IPS-NIHi11 (cell line): ENCODE data around the gene NADSYN1.
"Not testable (repeated sequence)": the region's sequence is repeated elsewhere in the genome, so short reads cannot be mapped to it uniquely, and the experiment has no call there.

ENCODE experiments used
- DNase-seq: peaks from one replicate; pipeline ENCODE4 v3.0.0; 2012; ENCODE audit warnings: mixed read lengths, low spot score

NADSYN1 gene

GRCh38 chr11:71527576-71528210, 74.7 kb downstream of the NADSYN1 start:
- DNase-seq: no peak

GRCh38 chr11:71530602-71531001, 77.6 kb downstream of the NADSYN1 start:
- DNase-seq: no peak

DNA sequence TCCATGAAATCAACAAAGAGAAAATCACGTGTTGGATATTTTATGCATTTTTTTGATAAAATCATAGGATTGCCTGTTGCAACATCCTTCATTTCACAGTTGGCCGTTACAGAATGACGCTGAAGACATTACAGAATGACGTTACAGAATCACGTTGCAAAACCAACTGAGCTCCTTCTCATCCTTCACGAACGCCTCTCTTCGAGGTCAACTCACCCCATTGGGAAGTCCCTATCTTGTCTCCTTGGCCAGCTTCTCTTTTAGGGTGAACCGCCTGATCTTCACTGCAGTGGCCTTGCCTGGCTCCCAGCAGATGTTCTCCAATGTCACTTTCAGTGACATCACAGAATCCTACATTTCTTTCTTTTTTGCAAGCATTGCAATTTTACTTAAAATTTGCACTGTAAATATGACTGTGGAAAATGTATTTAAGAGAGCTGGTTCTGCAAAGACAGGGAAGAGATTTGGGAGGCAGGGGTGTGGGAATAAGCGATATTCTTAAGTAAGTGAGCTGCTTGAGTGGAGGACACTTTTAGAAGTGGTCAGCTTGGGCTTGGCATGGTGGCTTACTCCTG, 79.1 kb downstream of the NADSYN1 start:
- DNase-seq: no peak

- not testable (repeated sequence) for DNase-seq
These were observed 82.0 kb downstream of the NADSYN1 start for GRCh38 chr11:71534711-71535608.

DNA sequence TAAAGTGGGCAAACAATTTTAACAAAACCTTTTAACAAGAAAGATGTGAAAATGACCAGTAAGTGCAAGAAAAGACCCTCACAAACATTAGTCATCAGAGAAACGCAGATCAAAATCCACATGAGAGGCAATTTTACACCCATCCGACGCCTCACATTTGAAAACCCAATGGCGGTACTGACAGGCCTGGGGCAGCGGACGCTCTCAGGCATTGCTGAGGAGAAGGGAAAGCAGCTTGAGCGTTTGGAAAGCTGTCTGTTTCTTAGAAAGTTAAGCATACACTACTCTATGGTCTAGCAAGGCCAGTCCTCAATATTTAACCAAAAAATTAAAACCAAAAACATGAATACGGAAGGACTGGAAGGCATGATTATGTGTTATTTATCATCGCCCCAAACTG, 82.8 kb downstream of the NADSYN1 start:
- no peak for DNase-seq

DNA sequence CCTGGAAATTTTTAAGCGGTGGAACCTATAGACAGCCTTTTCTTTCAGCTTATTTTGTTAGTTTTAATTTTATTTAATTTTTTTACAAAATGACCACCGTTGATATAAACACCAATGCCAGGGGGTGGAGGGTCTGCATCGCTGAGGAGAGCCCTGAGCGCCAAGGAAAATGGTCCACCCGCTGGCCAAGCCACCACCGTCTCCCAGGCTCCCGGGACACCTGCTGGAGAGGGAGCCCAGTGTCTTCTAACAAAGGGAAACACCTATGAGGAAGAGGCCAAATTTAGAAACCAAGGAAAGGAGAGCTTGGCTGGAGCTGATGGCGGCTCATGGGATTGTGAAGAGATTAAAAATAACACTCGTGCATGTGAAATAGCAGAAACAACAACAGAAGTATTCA, 84.5 kb downstream of the NADSYN1 start:
- DNase-seq: no peak

DNA sequence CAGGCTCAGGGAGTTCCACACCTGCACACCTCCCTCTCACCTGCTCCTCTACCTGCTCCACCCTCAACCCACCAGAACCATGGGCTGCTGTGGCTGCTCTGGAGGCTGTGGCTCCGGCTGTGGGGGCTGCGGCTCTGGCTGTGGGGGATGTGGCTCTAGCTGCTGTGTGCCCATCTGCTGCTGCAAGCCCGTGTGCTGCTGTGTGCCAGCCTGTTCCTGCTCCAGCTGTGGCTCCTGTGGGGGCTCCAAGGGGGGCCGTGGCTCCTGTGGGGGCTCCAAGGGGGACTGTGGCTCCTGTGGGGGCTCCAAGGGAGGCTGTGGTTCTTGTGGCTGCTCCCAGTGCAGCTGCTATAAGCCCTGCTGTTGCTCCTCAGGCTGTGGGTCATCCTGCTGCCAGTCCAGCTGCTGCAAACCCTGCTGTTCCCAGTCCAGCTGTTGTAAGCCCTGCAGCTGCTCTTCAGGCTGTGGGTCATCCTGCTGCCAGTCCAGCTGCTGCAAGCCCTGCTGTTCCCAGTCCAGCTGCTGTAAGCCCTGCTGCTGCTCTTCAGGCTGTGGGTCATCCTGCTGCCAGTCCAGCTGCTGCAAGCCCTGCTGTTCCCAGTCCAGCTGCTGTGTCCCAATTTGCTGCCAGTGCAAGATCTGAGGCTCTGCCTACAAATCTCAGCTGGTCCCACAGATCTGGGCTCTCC, 85.1 kb downstream of the NADSYN1 start, which contains the start of gene KRTAP5-8:
Gene KRTAP5-8, plus strand, starts transcription at position 49 of the 689 bp plus-strand sequence. Its CDS starts 31 bp downstream, at position 80.
- not testable (repeated sequence) for DNase-seq

GRCh38 chr11:71538666-71538990, 85.6 kb downstream of the NADSYN1 start:
- DNase-seq: no peak

DNA sequence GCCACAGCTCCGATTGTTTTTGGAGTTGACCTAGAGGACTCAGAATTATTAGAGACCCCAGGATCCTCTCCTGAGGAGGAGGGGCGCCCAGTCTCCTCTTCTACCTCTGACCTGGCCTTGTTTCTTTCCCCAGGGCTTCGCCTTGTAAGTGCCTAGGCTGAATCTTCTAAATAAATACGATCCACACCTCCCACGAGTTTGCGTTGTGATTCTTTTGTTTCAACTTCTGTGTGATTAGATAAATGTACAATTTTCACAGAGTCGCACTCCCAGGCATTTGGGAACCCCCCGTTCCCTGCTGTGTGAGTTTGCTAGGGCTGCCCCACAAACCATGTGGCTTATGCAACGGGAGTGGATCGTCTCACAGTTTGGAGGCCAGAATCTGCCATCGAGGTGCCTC, 86.0 kb downstream of the NADSYN1 start:
- DNase-seq: no peak

DNA sequence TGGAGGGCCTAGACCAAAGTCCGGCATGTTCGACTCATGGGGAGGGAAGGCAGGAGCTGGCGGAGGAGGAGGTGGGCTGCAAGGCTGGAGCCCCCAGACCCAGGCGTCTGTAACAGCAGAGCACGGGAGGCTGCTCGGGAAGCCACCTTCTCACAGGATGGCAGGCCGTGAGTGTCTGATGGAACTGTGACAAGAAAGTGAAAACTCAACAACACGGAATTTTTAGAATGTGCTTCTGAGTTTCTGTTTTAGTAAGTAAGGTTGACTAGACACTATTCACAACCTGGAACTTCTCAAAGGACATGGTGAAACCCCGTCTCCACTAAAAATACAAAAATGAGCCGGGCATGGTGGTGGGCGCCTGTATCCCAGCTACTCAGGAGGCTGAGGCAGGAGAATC, 87.0 kb downstream of the NADSYN1 start:
- not testable (repeated sequence) for DNase-seq

DNA sequence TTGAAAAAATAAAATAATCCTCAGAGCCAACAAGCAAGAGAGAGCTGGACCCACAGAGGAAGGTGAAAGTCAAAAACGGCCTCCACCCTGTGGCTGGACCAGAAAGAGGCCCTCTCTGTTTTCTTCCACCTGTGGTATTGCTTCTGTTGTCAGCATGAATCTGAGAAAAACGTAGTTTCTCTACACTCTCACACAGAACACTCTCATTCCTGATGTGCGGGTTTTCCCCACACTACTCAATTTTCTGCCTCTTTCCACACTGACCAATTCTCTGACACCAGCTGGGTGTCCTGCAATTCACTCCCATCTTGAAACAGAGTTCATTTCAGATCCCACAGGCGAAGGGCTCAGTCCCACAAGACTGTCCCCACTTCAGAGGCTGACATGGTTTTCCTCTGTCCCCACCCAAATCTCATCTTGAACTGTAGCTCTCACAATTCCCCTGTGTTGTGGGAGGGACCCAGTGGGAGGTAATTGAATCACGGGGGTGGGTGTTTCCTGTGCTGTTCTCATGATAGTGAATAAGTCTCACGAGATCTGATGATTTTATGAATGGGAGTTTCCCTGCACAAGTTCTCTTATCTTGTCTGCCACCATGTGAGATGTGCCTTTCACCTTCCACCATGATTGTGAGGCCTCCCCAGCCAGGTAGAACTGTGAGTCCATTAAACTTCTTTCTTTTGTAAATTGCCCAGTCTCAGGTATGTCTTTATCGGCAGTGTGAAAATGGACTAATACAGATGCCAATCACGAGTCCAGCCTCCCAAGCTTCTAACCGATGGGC, 87.7 kb downstream of the NADSYN1 start:
- not testable (repeated sequence) for DNase-seq

GRCh38 chr11:71542382-71542781, 89.4 kb downstream of the NADSYN1 start:
- DNase-seq: no peak

DNA sequence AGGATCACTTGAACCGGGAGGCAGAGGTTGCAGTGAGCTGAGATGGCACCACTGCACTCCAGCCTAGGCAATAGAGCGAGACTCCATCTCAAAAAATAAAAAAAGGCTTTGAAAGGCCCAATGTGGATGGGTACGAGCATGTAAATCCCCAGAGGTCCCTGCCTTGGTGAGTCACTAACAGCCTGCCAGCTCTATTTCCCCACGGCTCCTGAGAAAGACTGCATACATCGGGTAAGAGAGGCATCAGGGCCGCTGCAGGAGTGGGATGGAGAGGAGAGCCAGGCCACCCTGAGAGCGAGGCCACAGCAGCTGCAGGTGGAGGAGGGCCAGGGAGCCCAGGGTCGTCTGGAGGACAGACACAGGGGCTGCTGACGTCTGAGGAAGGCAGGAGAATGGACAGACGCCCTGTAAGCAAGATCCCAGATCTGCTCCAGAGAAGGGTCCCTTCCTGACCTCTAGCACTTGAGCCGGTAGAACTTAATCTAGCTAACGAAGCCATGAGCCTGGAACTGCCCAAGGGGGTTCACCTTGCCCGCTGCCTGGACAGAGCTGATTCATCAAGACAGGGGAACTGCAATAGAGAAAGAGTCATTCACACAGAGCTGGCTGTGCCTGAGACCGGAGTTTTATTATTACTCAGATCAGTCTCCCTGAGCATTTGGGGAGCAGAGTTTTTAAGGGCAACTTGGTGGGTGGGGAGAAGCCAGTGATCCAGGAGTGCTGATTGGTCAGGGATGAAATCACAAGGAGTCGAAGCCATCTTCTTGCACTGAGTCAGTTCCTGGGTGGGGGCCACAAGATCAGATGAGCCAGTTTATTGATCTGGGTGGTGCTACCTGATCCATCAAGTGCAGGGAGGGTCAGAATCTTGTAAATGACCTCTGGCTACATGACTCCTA, 90.1 kb downstream of the NADSYN1 start:
- DNase-seq: no peak

DNA sequence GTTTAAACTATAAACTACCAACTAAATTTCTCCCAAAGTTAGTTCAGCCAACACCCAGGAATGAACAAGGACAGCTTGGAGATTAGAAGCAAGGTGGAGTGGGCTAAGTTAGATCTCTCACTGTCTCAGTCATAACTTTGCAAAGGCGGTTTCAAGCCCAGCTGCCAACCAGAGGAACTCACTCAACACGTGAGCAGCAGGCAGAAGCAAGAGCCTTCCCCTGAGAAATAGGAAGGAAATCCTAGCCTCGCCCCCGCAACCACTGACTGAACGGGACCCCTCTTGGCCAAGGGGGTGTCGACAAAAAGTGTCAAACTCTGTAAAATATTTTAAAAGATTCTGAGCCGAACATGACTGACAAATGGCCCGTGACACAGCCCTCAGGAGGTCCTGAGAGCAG, 90.9 kb downstream of the NADSYN1 start:
- no peak for DNase-seq

DNA sequence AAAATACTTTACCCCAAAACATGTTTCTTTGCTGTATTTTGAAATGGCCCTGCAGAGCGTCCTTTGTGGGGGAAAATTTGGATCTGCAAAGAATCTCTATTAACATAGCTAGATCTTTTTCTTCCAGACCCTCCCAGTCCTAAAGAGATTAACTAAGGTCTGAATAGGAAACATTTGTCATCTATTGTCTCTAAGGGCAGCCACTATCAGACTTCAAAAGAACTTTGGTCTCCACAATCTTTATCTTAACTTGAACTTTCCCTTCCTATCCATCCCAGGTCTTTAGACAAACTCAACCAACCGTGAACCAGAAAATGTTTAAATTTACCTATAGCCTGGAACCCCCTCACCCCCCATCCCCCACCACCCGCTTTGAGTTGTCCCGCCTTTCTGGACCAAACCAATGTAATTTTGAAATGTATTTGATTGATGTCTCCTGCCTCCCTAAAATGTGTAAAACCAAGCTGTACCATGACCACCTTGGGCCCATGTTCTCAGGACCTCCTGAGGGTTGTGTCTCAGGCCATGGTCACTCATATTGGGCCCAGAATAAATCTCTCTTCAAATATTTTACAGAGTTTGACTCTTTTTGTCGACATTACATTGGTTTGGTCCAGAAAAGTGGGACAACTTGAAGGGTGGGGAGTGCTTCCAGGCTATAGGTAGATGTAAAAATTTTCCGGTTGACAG, 91.7 kb downstream of the NADSYN1 start:
- DNase-seq: no peak

- no peak for DNase-seq
These were observed 92.5 kb downstream of the NADSYN1 start for GRCh38 chr11:71545405-71545966.

DNA sequence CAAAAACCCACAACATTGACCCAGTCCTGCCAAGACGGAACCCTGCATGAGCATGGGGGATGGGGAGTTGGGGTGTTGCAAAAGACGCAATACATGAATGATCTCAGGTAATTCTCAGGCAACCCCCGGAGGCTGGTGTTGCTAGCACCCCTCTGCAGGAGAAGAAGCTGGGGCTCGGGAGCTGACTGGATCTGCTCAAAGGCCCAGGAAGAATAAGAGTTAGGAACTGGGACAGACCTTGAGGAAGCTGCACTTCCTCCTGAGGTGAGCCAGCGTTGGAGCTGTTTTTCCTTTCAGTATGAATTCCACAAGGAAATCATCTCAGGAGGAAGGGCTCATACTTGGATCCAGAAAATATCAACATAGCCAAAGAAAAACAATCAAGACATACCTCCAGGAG, 95.1 kb downstream of the NADSYN1 start, which contains the start of gene KRTAP5-9:
Gene KRTAP5-9, plus strand, starts transcription at position 301 of the 400 bp plus-strand sequence. CDS start 238 bp downstream, outside the sequence.
- no peak for DNase-seq

DNA sequence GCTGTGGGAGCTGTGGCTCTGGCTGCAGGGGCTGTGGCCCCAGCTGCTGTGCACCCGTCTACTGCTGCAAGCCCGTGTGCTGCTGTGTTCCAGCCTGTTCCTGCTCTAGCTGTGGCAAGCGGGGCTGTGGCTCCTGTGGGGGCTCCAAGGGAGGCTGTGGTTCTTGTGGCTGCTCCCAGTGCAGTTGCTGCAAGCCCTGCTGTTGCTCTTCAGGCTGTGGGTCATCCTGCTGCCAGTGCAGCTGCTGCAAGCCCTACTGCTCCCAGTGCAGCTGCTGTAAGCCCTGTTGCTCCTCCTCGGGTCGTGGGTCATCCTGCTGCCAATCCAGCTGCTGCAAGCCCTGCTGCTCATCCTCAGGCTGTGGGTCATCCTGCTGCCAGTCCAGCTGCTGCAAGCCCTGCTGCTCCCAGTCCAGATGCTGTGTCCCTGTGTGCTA, 95.7 kb downstream of the NADSYN1 start:
- DNase-seq: no peak
